WTC11 (cell line): Measurements from ENCODE around the gene PALM3. TPM values are rescaled to one million over a fixed set of nuclear protein-coding genes. Genes with fewer than 3 reads are reported as not detected.

Source experiments
- ATAC-seq: fragments of 200-7000 bp; cut with Tn5 transposase; 2 replicates; pipeline ENCODE4 v1.10.0; 2021; ENCODE audit warnings: mild to moderate bottlenecking, moderate library complexity
- CTCF ChIA-PET: fragments of 300-600 bp; sonication (Branson Sonifier 250); formaldehyde crosslinking; loops from one replicate; lab custom pipeline; 2021; ENCODE audit warnings: antibody characterized with exemption; lab: Charles Lee
- POLR2A ChIA-PET: fragments of 350-600 bp; sonication (Branson Sonifier 250); formaldehyde crosslinking; loops from one replicate; lab custom pipeline; 2021; ENCODE audit warnings: antibody characterized with exemption; lab: Charles Lee
- DNase-seq: peaks from one replicate; pipeline ENCODE4 v3.0.0; 2021; ENCODE audit warnings: low spot score
- H3K27ac Mint-ChIP-seq: 2 replicates; pipeline ENCODE4 v1.8.0; 2021; ENCODE audit warnings: mixed read lengths
- H3K27me3 Mint-ChIP-seq: 2 replicates; pipeline ENCODE4 v1.8.0; 2021; ENCODE audit warnings: low read depth, mild to moderate bottlenecking, moderate library complexity, mixed read lengths
- H3K36me3 Mint-ChIP-seq: 2 replicates; pipeline ENCODE4 v1.8.0; 2021; ENCODE audit warnings: mixed read lengths
- H3K4me1 Mint-ChIP-seq: 2 replicates; pipeline ENCODE4 v1.8.0; 2022; ENCODE audit warnings: mixed read lengths
- H3K4me3 Mint-ChIP-seq: 2 replicates; pipeline ENCODE4 v1.8.0; 2021; ENCODE audit warnings: mild to moderate bottlenecking, moderate library complexity, mixed read lengths
- H3K9me3 Mint-ChIP-seq: 2 replicates; pipeline ENCODE4 v1.8.0; 2021; ENCODE audit warnings: mixed read lengths
- ARID4B ChIP-seq: sonication (generic); formaldehyde crosslinking; IDR thresholded peaks from 2 replicates; pipeline ENCODE4 v1.8.0; 2023; ENCODE audit warnings: missing genetic modification reagents, mild to moderate bottlenecking, borderline replicate concordance
- CDX4 ChIP-seq: fragments of 250-450 bp; sonication (Bioruptor Pico); IDR thresholded peaks from 2 replicates; pipeline ENCODE4 v1.9.0; 2021; ENCODE audit warnings: moderate library complexity, mild to moderate bottlenecking, inconsistent platforms, borderline replicate concordance
- CREB1 ChIP-seq: sonication (generic); formaldehyde crosslinking; IDR thresholded peaks from 2 replicates; pipeline ENCODE4 v1.8.0; 2023; ENCODE audit warnings: mild to moderate bottlenecking, missing genetic modification reagents
- EMX1 ChIP-seq: fragments of 250-450 bp; sonication (Bioruptor Pico); IDR thresholded peaks from 2 replicates; pipeline ENCODE4 v1.8.0; 2021; ENCODE audit warnings: mild to moderate bottlenecking
- ETV6 ChIP-seq: sonication (generic); formaldehyde crosslinking; IDR thresholded peaks from 2 replicates; pipeline ENCODE4 v1.8.1; 2022; ENCODE audit warnings: mild to moderate bottlenecking, missing genetic modification reagents
- FOXP4 ChIP-seq: sonication (generic); formaldehyde crosslinking; IDR thresholded peaks from 2 replicates; pipeline ENCODE4 v1.8.0; 2022; ENCODE audit warnings: mild to moderate bottlenecking, missing genetic modification reagents
- GTF2I ChIP-seq: fragments of 250-450 bp; sonication (Bioruptor Pico); conservative IDR thresholded peaks from 2 replicates; pipeline ENCODE4 v1.4.0; 2021; ENCODE audit warnings: mild to moderate bottlenecking
- NR1H2 ChIP-seq: sonication (generic); formaldehyde crosslinking; IDR thresholded peaks from 2 replicates; pipeline ENCODE4 v1.9.0; 2021; ENCODE audit warnings: mild to moderate bottlenecking, moderate library complexity, missing genetic modification reagents
- PRRX2 ChIP-seq: fragments of 250-450 bp; sonication (Bioruptor Pico); IDR thresholded peaks from 2 replicates; pipeline ENCODE4 v1.8.0; 2021; ENCODE audit warnings: mild to moderate bottlenecking
- RELA ChIP-seq: sonication (generic); formaldehyde crosslinking; IDR thresholded peaks from 2 replicates; pipeline ENCODE4 v1.8.1; 2022; ENCODE audit warnings: missing genetic modification reagents, mild to moderate bottlenecking, borderline replicate concordance
- ZNF121 ChIP-seq: sonication (generic); formaldehyde crosslinking; IDR thresholded peaks from 2 replicates; pipeline ENCODE4 v1.8.0; 2023; ENCODE audit warnings: missing genetic modification reagents
- ZNF416 ChIP-seq: fragments of 250-450 bp; sonication (Bioruptor Pico); IDR thresholded peaks from 2 replicates; pipeline ENCODE4 v1.9.0; 2021; ENCODE audit warnings: mild to moderate bottlenecking, inconsistent platforms
- total RNA-seq: library from RNA; stranded (reverse); gene quantifications from 3 replicates; pipeline ENCODE4 v1.2.3, GENCODE V29; 2021
- TF ChIP-seq, protein P1 (sequence below): sonication (generic); formaldehyde crosslinking; conservative IDR thresholded peaks from 2 replicates; pipeline ENCODE4 v1.8.1; 2023; ENCODE audit warnings: mild to moderate bottlenecking, low read depth, missing genetic modification reagents, moderate library complexity
- TF ChIP-seq, protein P2 (sequence below): sonication (generic); formaldehyde crosslinking; IDR thresholded peaks from 2 replicates; pipeline ENCODE4 v1.8.1; 2023; ENCODE audit warnings: mild to moderate bottlenecking, missing genetic modification reagents, moderate library complexity
- TF ChIP-seq, protein P3 (sequence below): sonication (generic); formaldehyde crosslinking; IDR thresholded peaks from 2 replicates; pipeline ENCODE4 v1.8.1; 2023; ENCODE audit warnings: mild to moderate bottlenecking, missing genetic modification reagents, moderate library complexity
- TF ChIP-seq, protein P4 (sequence below): sonication (generic); formaldehyde crosslinking; IDR thresholded peaks from 2 replicates; pipeline ENCODE4 v1.8.1; 2022; ENCODE audit warnings: mild to moderate bottlenecking, missing genetic modification reagents, moderate library complexity, borderline replicate concordance

Gene PALM3
- total RNA-seq, 1 experiment from 2014 or later: 31.1 TPM

DNA sequence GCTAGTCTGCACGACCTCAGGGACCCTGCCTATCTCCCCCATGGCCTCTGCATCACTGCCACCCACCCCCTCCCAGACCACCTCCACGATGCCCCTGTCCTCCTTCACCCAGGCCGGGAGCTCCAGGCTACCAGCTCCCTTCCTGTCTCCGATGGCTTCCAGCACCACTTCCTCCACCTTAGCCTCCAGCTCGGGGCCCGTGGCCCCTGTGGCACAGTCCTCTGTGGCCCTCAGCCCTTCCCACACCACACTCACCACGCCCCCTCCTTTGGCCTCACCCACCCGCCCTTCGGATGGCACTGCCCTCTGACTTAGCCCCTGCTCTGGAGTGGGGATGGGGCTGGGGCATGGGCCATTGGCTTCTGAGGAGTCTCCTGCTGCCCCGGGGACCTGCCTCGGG lies 7.2 kb downstream of the PALM3 start (continued):
- TF ChIP-seq, protein P1, sequence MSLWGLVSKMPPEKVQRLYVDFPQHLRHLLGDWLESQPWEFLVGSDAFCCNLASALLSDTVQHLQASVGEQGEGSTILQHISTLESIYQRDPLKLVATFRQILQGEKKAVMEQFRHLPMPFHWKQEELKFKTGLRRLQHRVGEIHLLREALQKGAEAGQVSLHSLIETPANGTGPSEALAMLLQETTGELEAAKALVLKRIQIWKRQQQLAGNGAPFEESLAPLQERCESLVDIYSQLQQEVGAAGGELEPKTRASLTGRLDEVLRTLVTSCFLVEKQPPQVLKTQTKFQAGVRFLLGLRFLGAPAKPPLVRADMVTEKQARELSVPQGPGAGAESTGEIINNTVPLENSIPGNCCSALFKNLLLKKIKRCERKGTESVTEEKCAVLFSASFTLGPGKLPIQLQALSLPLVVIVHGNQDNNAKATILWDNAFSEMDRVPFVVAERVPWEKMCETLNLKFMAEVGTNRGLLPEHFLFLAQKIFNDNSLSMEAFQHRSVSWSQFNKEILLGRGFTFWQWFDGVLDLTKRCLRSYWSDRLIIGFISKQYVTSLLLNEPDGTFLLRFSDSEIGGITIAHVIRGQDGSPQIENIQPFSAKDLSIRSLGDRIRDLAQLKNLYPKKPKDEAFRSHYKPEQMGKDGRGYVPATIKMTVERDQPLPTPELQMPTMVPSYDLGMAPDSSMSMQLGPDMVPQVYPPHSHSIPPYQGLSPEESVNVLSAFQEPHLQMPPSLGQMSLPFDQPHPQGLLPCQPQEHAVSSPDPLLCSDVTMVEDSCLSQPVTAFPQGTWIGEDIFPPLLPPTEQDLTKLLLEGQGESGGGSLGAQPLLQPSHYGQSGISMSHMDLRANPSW (CRISPR knock-in tag): no peak
- TF ChIP-seq NR1H2 (CRISPR knock-in tag) (no peak), PRRX2 (CRISPR knock-in tag) (no peak), ARID4B (no peak), CDX4 (CRISPR knock-in tag) (no peak)
- TF ChIP-seq, protein P2, sequence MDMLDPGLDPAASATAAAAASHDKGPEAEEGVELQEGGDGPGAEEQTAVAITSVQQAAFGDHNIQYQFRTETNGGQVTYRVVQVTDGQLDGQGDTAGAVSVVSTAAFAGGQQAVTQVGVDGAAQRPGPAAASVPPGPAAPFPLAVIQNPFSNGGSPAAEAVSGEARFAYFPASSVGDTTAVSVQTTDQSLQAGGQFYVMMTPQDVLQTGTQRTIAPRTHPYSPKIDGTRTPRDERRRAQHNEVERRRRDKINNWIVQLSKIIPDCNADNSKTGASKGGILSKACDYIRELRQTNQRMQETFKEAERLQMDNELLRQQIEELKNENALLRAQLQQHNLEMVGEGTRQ (CRISPR knock-in tag): no peak

DNA sequence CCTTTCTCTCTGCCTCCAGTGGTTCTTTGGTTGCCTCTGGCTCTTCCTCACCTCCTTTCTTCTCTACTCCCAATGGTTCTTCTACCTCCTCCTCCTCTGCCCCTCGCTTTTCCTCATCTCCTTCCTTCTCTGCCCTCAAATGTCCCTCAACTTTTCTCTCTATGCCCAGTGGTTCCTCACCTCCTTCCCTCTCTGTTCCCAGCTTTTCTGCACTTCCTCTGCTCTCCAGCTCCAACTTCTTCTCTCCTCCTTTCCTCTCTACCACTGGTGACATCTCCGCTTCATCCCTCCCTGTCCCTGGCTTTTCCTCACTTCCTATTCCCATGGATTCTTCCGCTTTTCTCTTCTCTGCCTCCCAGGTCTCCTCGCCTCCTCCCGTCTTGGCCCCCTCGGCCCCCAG lies 7.8 kb downstream of the PALM3 start:
- CTCF ChIA-PET: interaction anchor here (0.9 to 1.3 kb wide), 4 partner anchors 11 to 101 kb away, joined by 3 to 4 read pairs (median 4); partner anchors contain the start of genes MISP3 and RLN3
- Mint-ChIP-seq H3K36me3 (peaks cover 10% of the 10 kb centered on the region), H3K9me3 (no peaks in the 10 kb centered on the region), H3K4me3 (no peak overlapping the region), H3K4me1 (peaks cover 11% of the 10 kb centered on the region), H3K27ac (no peak overlapping the region), H3K27me3 (peaks cover 23% of the 10 kb centered on the region)
- TF ChIP-seq ETV6 (CRISPR knock-in tag) (no peak), GTF2I (CRISPR knock-in tag) (no peak), CREB1 (CRISPR knock-in tag) (no peak), EMX1 (CRISPR knock-in tag) (no peak), RELA (CRISPR knock-in tag) (no peak), ZNF416 (CRISPR knock-in tag) (no peak), ZNF121 (CRISPR knock-in tag) (no peak), FOXP4 (no peak)
- TF ChIP-seq, protein P3, sequence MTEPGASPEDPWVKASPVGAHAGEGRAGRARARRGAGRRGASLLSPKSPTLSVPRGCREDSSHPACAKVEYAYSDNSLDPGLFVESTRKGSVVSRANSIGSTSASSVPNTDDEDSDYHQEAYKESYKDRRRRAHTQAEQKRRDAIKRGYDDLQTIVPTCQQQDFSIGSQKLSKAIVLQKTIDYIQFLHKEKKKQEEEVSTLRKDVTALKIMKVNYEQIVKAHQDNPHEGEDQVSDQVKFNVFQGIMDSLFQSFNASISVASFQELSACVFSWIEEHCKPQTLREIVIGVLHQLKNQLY: no peak
- TF ChIP-seq, protein P4, sequence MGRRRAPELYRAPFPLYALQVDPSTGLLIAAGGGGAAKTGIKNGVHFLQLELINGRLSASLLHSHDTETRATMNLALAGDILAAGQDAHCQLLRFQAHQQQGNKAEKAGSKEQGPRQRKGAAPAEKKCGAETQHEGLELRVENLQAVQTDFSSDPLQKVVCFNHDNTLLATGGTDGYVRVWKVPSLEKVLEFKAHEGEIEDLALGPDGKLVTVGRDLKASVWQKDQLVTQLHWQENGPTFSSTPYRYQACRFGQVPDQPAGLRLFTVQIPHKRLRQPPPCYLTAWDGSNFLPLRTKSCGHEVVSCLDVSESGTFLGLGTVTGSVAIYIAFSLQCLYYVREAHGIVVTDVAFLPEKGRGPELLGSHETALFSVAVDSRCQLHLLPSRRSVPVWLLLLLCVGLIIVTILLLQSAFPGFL (CRISPR knock-in tag): no peak
- ATAC-seq (no peak), DNase-seq (no peak)
- POLR2A ChIA-PET: no interaction called here
